ENCODE measurements around the gene NPTXR. TPM values are rescaled to one million over a fixed set of nuclear protein-coding genes. Genes with fewer than 3 reads are reported as not detected.

NPTXR gene
- total and polyA plus RNA-seq, 4 donors, result 0.98 to 5.8 (median 2.8) TPM

DNA sequence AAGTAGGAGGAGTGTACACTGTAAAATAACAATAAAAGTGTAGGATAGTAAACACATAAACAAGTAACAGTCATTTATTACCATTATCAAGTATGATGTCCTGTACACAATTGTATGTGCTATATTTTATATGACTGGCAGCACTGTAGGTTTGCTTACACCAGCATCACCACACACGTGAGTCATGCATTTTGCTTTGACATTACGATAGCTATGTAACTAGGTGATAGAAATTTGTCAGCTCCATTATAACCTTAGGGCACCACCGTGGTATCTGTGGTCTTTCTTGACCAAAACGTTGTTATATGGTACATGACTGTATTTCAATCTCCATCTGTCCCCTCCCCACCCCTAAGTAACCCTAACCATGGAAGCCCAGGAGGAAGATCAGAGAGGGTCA lies 51.0 kb downstream of the NPTXR start:
- H3K9ac ChIP-seq (ENCODE audit: insufficient read depth in 1 of 2, low read length in 2 of 2), result peak overlapping the region in 1 of 2 donors; percentile 85
- WGBS, 2 donors, result 69 to 73% methylated on average over 4 of the region's 4 CpGs

DNA sequence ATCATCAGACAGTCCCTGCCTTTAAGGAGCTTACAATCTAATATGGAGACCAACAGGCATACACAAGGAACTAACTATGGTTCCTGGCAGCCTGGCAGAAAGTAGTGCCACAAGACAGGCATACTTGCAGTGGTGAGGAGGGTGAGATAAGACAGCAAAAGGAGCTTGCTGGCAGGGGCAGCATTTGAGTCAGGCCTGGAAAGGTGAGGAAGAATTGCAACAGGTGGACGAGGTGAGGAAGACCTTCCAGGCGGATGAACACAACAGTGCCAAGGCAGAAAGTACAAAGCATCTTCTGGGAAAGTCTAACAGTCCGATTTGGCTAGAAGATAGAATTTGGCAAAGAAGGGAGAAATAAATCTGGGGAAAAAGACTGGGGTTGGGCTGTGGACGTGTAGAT lies 54.2 kb downstream of the NPTXR start:
- ATAC-seq (ENCODE audit: insufficient read depth, low FRiP score) (no peak), DNase-seq (no peak)
- H3K9me3 ChIP-seq (ENCODE audit: control insufficient read depth in 4 of 4, insufficient read depth in 3 of 4, low read length in 3 of 4), result no peaks in the 10 kb centered on the region
- TF ChIP-seq CTCF (IDR thresholded peaks at IDR 0.05; ENCODE audit: control extremely low read depth, extremely low read depth), result no peak
- no peak overlapping the region for H3K4me3 ChIP-seq
- 96% methylated on average over 4 of the region's 4 CpGs for WGBS, 2 donors
- H3K27me3 ChIP-seq (ENCODE audit: control insufficient read depth in 3 of 3, insufficient read depth in 3 of 3, low read length in 2 of 3), result no peaks in the 10 kb centered on the region
- peak overlapping the region; percentile 9 to 80 for H3K27ac ChIP-seq (ENCODE audit: low read depth in 1 of 2, low read length in 1 of 2)
- no peak overlapping the region for H3K9ac ChIP-seq (ENCODE audit: insufficient read depth in 1 of 2, low read length in 2 of 2)
- H3K4me1 ChIP-seq (ENCODE audit: control insufficient read depth in 5 of 5, insufficient read depth in 5 of 5, low read length in 5 of 5), result peaks cover 4 to 34% (median 13%) of the 10 kb centered on the region in 5 donors
- H3K36me3 ChIP-seq (ENCODE audit: control insufficient read depth in 4 of 4, insufficient read depth in 4 of 4, low read length in 4 of 4), result peaks cover 5 to 14% (median 10%) of the 10 kb centered on the region in 4 donors

More for the DNA sequence above, 51.0 kb downstream of the NPTXR start:
- peak overlapping the region in 1 of 2 donors; percentile 80 for H3K27ac ChIP-seq (ENCODE audit: low read depth in 1 of 2, low read length in 1 of 2)
- no peaks in the 10 kb centered on the region for H3K9me3 ChIP-seq (ENCODE audit: control insufficient read depth in 4 of 4, insufficient read depth in 3 of 4, low read length in 3 of 4)
- DNase-seq (no peak), ATAC-seq (ENCODE audit: insufficient read depth, low FRiP score) (no peak)
- H3K4me3 ChIP-seq, result no peak overlapping the region
- no peak for TF ChIP-seq CTCF (IDR thresholded peaks at IDR 0.05; ENCODE audit: control extremely low read depth, extremely low read depth)
- peaks cover 2 to 31% (median 11%) of the 10 kb centered on the region in 5 donors for H3K4me1 ChIP-seq (ENCODE audit: control insufficient read depth in 5 of 5, insufficient read depth in 5 of 5, low read length in 5 of 5)
- H3K36me3 ChIP-seq (ENCODE audit: control insufficient read depth in 4 of 4, insufficient read depth in 4 of 4, low read length in 4 of 4), result peaks cover 5 to 12% (median 9%) of the 10 kb centered on the region in 4 donors
- peaks cover 0 to 6% (median 0%) of the 10 kb centered on the region in 3 donors for H3K27me3 ChIP-seq (ENCODE audit: control insufficient read depth in 3 of 3, insufficient read depth in 3 of 3, low read length in 2 of 3)

DNA sequence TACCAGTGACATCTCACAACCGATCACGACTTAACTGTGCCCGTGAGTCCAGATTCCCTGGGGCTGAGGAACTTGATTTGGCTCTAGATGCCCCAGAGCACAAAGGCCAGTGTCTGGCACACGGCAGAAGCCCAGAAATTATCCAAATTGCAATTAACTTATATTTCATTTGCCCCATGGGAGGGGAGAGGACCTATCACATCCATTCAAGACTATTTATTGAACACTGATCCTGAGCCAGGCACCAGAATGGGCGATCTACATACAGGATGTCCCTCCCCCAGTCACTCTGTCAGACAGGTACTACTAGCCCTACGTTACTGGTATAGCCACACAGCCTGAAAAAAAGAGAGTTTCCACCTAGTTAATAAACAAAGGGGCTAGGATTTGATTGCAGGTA lies 55.0 kb downstream of the NPTXR start:
- no peak for TF ChIP-seq CTCF (IDR thresholded peaks at IDR 0.05; ENCODE audit: control extremely low read depth, extremely low read depth)
- Histone ChIP-seq H3K4me1 (ENCODE audit: control insufficient read depth in 5 of 5, insufficient read depth in 5 of 5, low read length in 5 of 5) (peaks cover 4 to 30% (median 13%) of the 10 kb centered on the region in 5 donors), H3K4me3 (no peak overlapping the region), H3K27ac (ENCODE audit: low read depth in 1 of 2, low read length in 1 of 2) (peak overlapping the region; percentile 68 to 80), H3K9me3 (ENCODE audit: control insufficient read depth in 4 of 4, insufficient read depth in 3 of 4, low read length in 3 of 4) (no peaks in the 10 kb centered on the region), H3K27me3 (ENCODE audit: control insufficient read depth in 3 of 3, insufficient read depth in 3 of 3, low read length in 2 of 3) (no peaks in the 10 kb centered on the region), H3K9ac (ENCODE audit: insufficient read depth in 1 of 2, low read length in 2 of 2) (no peak overlapping the region), H3K36me3 (ENCODE audit: control insufficient read depth in 4 of 4, insufficient read depth in 4 of 4, low read length in 4 of 4) (peaks cover 5 to 14% (median 10%) of the 10 kb centered on the region in 4 donors)
- ATAC-seq (ENCODE audit: insufficient read depth, low FRiP score) (no peak), DNase-seq (no peak)
- WGBS, 2 donors, result 71 to 86% methylated on average over 6 of the region's 6 CpGs
